Measurements from ENCODE around the gene ZSWIM6.

DNA sequence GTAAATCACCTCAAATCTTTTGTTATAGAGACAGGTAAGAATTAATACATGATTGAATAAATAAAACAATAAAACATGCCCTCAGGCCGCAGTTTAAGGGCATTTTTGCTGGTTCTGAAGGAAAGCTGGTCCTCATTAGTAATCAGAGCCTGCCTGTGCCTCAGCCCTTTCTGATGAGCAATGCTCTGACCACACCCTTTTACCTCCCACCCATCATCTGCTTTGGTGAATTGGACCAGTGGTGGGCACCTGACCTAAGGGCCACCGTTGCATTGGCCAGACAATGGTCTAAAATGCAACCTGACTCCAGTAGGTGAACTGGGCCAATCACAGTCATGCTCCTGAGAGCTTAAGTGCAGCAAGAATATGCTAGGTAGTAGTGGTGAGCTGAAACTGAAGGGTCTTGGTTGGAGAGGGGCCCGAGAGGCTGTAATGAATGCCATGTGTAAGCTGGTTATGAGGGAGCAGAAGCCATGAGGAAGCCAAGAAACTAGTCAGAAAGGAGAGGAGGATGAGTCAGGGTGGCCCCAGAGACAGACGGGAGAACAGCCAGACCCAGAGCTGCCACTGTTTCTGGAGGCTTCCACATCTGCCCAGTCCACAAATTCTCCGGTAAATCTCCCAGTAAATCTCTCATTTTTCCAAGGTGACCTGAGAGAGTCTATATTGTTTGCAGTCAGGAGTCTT is 45.5 kb upstream of the ZSWIM6 start:
- TF ChIP-seq, protein P1, sequence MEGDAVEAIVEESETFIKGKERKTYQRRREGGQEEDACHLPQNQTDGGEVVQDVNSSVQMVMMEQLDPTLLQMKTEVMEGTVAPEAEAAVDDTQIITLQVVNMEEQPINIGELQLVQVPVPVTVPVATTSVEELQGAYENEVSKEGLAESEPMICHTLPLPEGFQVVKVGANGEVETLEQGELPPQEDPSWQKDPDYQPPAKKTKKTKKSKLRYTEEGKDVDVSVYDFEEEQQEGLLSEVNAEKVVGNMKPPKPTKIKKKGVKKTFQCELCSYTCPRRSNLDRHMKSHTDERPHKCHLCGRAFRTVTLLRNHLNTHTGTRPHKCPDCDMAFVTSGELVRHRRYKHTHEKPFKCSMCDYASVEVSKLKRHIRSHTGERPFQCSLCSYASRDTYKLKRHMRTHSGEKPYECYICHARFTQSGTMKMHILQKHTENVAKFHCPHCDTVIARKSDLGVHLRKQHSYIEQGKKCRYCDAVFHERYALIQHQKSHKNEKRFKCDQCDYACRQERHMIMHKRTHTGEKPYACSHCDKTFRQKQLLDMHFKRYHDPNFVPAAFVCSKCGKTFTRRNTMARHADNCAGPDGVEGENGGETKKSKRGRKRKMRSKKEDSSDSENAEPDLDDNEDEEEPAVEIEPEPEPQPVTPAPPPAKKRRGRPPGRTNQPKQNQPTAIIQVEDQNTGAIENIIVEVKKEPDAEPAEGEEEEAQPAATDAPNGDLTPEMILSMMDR (conservative IDR thresholded peaks at IDR 0.05 in 1 of 2, IDR thresholded peaks at IDR 0.05 in 1 of 2; ENCODE audit: extremely low read depth in 1 of 2, insufficient read depth in 1 of 2, low read depth in 1 of 2, low read length in 2 of 2), result no peak
- no peak for TF ChIP-seq EZH2 (IDR thresholded peaks at IDR 0.05; ENCODE audit: borderline replicate concordance, low read length)

Measured in mammary epithelial cell (primary cell).